C4-2B (cell line): ENCODE data around the gene MBOAT1.

Experiments used
- CTCF ChIP-seq: fragments of 450-650 bp; conservative IDR thresholded peaks from 2 replicates; pipeline ENCODE4 v1.5.1; 2017; ENCODE audit warnings: mild to moderate bottlenecking
- ZFX ChIP-seq: fragments of 450-650 bp; IDR thresholded peaks from 2 replicates; pipeline ENCODE4 v1.6.1; 2017

DNA sequence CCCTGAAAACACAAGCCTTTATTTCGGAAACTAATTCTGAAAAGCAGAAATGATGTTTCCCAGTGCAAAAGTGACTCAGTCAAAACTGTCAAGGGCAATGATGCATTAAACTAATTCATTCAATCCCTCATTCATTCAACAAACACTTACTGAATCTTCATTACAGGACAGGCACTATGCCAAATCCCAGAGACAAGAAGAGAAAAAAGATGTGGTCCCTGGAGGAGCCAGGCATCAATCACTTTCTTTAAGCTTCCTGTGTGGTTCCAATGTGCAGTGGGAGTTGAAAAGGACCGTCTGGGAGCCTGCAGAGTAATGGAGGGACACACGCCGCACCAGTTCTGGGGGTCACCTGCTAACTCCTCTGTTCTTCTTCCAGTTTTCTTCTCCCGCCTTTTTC lies 113.1 kb downstream of the MBOAT1 start:
- no peak for TF ChIP-seq CTCF
- no peak for TF ChIP-seq ZFX
